ENCODE data around the gene RHOF.
"Not testable (repeated sequence)": the region's sequence is repeated elsewhere in the genome, so short reads cannot be mapped to it uniquely, and the experiment has no call there.

Gene RHOF

DNA sequence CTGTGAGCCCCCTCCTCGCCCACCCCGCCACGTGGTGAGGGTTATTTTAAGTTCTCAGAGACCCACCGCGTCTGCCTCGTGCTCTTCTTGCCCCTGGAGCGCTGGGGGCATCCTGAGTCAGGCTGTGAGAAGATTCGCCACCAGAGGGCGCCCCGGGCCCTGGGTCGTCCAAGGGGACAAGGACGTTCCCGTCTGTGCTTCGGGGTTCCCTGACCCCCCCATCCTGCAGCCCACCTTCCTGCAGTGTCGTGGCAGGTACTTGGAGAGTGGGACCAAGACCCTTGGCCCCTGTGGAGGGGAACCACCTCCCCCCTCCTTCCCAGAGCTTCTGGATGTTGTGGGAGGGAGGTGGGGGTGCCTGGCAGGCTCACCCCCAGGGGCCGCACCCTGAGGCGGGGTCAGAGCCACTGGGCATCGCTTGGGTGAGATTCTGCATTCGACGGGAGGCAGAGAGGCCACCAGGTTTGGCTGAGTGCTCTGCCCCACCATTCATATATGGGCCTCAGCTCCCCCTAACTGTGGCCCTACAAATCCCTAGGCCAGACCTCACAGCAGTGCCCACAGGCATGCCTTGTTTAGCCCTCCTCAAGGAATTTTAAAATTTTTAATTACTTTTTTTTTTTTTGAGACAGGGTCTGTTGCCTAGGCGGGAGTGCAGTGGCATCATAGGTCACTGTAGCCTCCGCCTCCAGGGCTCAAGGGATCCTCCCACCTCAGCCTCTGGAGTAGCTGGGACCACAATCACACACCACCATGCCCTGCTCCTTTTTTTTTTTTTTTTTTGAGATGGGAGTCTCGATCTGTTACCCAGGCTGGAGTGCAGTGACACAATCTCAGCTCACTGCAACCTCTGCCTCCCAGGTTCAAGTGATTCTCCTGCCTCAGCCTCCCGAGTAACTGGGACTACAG lies 17.0 kb downstream of the RHOF start:
- DNase-seq (ENCODE audit: low spot score) (no peak), FAIRE-seq (no peak)

DNA sequence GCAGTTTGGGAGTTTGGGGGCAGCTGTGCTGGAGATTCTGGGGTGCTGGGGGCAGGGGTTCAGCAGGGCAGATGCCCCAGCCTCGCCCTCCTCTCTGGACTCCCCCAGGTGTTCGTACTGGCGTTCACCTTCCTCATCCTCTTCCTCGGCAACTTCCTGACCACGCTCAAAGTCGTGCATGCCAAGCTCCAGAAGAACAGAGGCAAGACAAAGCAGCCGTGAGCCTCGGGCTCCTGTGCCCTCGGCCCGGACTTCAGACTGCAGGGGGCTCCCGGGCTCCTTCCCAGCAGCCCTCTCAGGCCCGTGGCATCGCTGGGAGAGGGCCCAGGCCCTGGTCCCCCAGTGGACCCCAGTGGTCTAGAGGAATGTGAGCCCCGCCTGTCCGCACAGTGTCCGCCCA lies 18.0 kb downstream of the RHOF start:
- FAIRE-seq (no peak), DNase-seq (ENCODE audit: low spot score) (no peak)

GRCh38 chr12:121774968-121775474 lies 18.5 kb downstream of the RHOF start:
- no peak for FAIRE-seq
- no peak for DNase-seq (ENCODE audit: low spot score)

- no peak for FAIRE-seq
These were observed 20.3 kb downstream of the RHOF start for GRCh38 chr12:121773011-121773777.

GRCh38 chr12:121770813-121771625 lies 22.5 kb downstream of the RHOF start:
- DNase-seq (ENCODE audit: low spot score), result no peak
- no peak for FAIRE-seq

More at GRCh38 chr12:121773011-121773777, 20.3 kb downstream of the RHOF start:
- DNase-seq (ENCODE audit: low spot score), result peak; percentile 55

- FAIRE-seq (no peak), DNase-seq (ENCODE audit: low spot score) (no peak)
These were observed 23.1 kb downstream of the RHOF start for GRCh38 chr12:121770388-121770787.

GRCh38 chr12:121769831-121770301 lies 23.6 kb downstream of the RHOF start:
- FAIRE-seq (no peak), DNase-seq (ENCODE audit: low spot score) (no peak)

DNA sequence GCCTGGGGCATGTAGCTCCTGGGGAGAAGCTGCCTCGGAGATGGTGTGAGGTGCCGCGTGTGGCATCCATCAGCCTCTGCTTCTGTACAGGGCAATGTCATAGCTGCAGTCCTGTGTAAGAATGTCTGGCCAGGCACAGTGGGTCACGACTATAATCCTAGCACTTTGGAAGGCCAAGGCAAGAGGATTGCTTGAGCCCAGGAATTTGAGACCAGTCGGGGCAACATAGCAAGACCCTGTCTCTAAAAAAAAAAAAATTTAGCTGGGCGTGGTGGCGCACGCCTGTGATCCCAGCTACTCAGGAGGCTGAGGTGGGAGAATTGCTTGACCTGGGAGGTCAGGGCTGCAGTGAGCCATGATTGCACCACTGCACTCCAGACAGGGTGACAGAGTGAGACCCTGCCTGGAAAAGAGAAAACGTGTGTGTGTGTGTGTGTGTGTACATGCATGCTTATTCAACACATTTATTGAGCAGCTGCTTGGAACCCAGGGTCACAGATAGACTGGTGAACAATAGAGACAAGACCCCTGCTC lies 24.1 kb downstream of the RHOF start:
- DNase-seq (ENCODE audit: low spot score) (no peak), FAIRE-seq (no peak)

DNA sequence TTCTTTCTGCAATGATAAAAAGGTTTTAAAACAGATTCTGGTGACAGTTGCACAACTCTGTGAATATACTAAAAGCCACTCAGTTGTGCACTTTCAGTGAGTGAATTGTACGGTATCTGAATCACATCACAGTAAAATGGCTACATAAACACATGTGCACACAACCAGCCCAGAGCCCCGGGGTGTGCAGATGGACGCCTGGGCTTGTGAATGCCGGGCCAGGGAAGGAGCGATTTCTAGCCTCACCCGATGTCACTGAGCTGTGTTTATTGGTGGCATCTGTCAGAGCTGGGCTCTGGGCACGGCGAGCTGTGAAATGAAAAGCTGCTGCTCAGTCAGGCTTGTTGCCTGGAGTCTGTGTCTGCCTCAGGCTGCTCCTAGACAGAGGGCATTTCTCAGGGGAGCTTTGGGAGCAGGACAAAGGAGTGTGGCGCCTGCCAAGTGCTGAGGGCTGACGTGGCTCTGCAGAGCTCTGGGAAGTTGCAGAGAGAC lies 25.9 kb downstream of the RHOF start:
- FAIRE-seq, result no peak
- DNase-seq (ENCODE audit: low spot score), result no peak

- FAIRE-seq (no peak), DNase-seq (ENCODE audit: low spot score) (no peak)
These were observed 27.0 kb downstream of the RHOF start for GRCh38 chr12:121766290-121767039.

GRCh38 chr12:121765573-121765972 lies 27.9 kb downstream of the RHOF start:
- FAIRE-seq (peak; percentile 7), DNase-seq (ENCODE audit: low spot score) (peak; percentile 42)

DNA sequence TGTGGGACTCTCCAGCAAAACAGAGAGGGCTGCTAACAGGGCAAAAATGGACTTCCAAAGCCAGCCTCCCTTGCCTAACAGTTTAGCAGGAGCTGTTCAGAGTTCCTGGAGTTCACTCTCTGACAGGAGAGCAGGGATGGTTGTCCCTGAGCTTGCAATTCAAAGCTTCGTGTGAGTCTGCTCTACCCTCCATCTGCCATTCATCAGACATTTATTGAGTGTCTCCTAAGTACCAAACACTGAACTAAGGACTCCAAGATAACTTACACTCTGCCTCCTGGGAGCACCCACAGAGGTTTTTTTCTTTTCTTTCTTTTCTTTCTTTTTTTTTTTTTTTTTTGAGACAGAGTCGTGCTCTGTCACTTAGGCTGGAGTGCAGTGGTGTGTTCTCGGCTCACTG lies 28.7 kb downstream of the RHOF start:
- no peak for DNase-seq (ENCODE audit: low spot score)
- FAIRE-seq, result no peak

DNA sequence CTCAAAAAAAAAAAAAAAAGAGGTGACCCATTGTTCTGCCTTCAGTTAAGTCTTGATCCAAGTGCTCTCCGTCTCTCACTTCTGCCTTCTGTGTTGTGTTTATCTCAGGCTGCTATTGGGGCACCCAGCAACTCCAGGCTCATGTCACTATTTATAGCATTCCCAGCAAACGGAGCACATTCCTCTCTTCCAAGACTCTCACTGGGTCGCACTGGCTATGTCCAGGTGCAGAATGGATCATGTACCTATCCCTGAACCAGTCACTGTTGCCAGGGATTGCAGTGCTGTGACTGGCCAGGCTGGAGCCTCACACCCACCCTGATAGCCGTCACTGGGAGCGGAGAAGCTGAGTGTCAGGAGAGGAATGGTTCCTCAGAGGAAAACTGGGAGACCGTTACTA lies 31.2 kb downstream of the RHOF start:
- DNase-seq (ENCODE audit: low spot score) (no peak), FAIRE-seq (no peak)

- FAIRE-seq, result not testable (repeated sequence)
These were observed 35.0 kb downstream of the RHOF start for GRCh38 chr12:121758536-121758935.

GRCh38 chr12:121755591-121755990 lies 37.9 kb downstream of the RHOF start:
- FAIRE-seq (no peak), DNase-seq (ENCODE audit: low spot score) (no peak)

More at GRCh38 chr12:121758536-121758935, 35.0 kb downstream of the RHOF start:
- DNase-seq (ENCODE audit: low spot score), result not testable (repeated sequence)

DNA sequence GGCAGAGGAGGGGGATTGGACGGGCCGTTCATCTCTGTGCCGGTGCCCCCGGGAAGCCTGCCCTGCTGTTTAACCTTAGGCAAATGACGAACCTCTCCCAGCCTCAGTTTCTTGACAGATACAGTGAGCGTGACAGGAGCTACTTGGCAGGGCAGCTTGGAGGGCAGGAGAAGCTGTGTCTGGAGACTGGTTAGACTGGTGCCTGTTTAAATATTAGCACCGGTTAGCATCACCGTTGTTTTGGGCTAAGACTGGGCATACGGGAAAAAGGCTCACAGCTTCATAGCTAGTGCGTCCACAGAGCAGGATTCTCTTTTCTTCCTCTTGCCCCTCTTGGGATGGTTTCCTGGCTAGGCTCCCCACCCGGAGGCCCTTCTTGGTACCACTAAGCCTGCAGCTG lies 38.7 kb downstream of the RHOF start:
- FAIRE-seq, result no peak
- no peak for DNase-seq (ENCODE audit: low spot score)

GRCh38 chr12:121753844-121754264 lies 39.6 kb downstream of the RHOF start:
- FAIRE-seq (no peak), DNase-seq (ENCODE audit: low spot score) (no peak)

GRCh38 chr12:121751749-121752351 lies 41.6 kb downstream of the RHOF start:
- no peak for DNase-seq (ENCODE audit: low spot score)
- no peak for FAIRE-seq

GRCh38 chr12:121751034-121751433 lies 42.5 kb downstream of the RHOF start:
- DNase-seq (ENCODE audit: low spot score) (no peak), FAIRE-seq (no peak)

Measured in RCC 7860 (cell line).